Ovary (tissue), 9 donors: ENCODE results near the gene SPAG4. TPM values are rescaled to one million over a fixed set of nuclear protein-coding genes. Genes with fewer than 3 reads are reported as not detected.

Experiments used
- DNase-seq, 5 donors: peaks; one replicate each; pipeline ENCODE4 v3.0.0-alpha.2; 2019 to 2020
- H3K27ac ChIP-seq, 2 donors: fragments of 200-600 bp; one replicate each; pipeline versions ENCODE4 v1.5.1 to v1.8.0; 2019 to 2022
- H3K27me3 ChIP-seq: fragments of 200-600 bp; one replicate; pipeline ENCODE4 v1.8.0; 2022
- H3K36me3 ChIP-seq: fragments of 200-600 bp; sonication (generic); one replicate; pipeline ENCODE4 v1.5.1; 2019
- H3K4me1 ChIP-seq: one replicate; pipeline ENCODE4 v1.8.1; 2013; ENCODE audit warnings: mild to moderate bottlenecking, moderate library complexity; ENCODE audit not compliant: insufficient read depth
- H3K4me3 ChIP-seq: fragments of 200-600 bp; sonication (generic); one replicate; pipeline ENCODE4 v1.5.1; 2017
- H3K9me3 ChIP-seq, 2 donors: fragments of 200-600 bp in 1 of 2; sonication (generic) in 1 of 2; one replicate each; pipeline versions ENCODE4 v1.5.1 to v1.8.1; 2013 to 2019; ENCODE audit warnings: mild to moderate bottlenecking in 1 of 2, moderate library complexity in 1 of 2
- EP300 ChIP-seq: sonication (generic); formaldehyde crosslinking; IDR thresholded peaks from one replicate; pipeline ENCODE4 v1.6.1; 2017; ENCODE audit warnings: antibody characterized with exemption
- POLR2A ChIP-seq: fragments of 450-650 bp; IDR thresholded peaks from one replicate; pipeline ENCODE4 v1.6.1; 2017; ENCODE audit warnings: antibody characterized with exemption, mild to moderate bottlenecking, moderate library complexity
- WGBS, 3 donors: extraction: QIAGEN DNeasy Blood & Tissue Kit in 1 of 3; methylation state at CpG; one replicate each; pipeline versions ENCODE4 v1.1.5 to v1.1.7; 2013 to 2017; 5-methylcytosine and 5-hydroxymethylcytosine counted together
- intact Hi-C, 4 donors: fragments of 100-400 bp; cut with DNase I; formaldehyde crosslinking; loops; one replicate each; pipeline versions ENCODE4 v1.11.0 to v1.15.1; 2022 to 2023
- polyA plus RNA-seq, 2 donors: library from polyadenylated mRNA; stranded (reverse); fragments of 200-250 nt in 1 of 2; fragments of 350-450 nt in 1 of 2; fragmentation: Illumina TruSeq in 1 of 2; extraction: RNeasy Lipid Tissue Mini Kit (QIAGEN cat#74804) in 1 of 2; gene quantifications; one replicate each; pipeline ENCODE4 v1.2.3, GENCODE V29; 2013 to 2014
- total RNA-seq, 7 donors: library from RNA; depleted of rRNA in 2 of 7; stranded (reverse); fragments of >200 nt in 2 of 7; fragmentation: NEBNext Ultra II Directional in 3 of 7; extraction: Animal tissue kit (Norgen Biotek cat#: 25700) in 3 of 7; gene quantifications; one replicate each; pipeline versions ENCODE4 v1.1.0 to v1.2.4, GENCODE V29; 2016 to 2023
- TF ChIP-seq, protein P1 (sequence below), 3 donors: fragments of 450-650 bp in 2 of 3; fragments of 200-600 bp in 1 of 3; IDR thresholded peaks; one replicate each; pipeline versions ENCODE4 v1.5.1 to v1.8.0; 2016 to 2022; ENCODE audit warnings: antibody characterized with exemption in 3 of 3, mild to moderate bottlenecking in 1 of 3
- donor health status: DM: no; HTN: no; CAD: no; lungs with moderate emphysema.
- donor health status: DM: no; HTN: no; CAD: no.
- donor health status: Bipolar disorder and iron deficiency.
- donor health status: DM: yes; HTN: yes; CAD: no.
- donor health status: DM: no; HTN: no; CAD: no.
- donor health status: DM: yes; HTN: yes; CAD: no.

SPAG4 gene
- total and polyA plus RNA-seq, 9 donors = 1.00 to 12.8 (median 9.6) TPM

DNA sequence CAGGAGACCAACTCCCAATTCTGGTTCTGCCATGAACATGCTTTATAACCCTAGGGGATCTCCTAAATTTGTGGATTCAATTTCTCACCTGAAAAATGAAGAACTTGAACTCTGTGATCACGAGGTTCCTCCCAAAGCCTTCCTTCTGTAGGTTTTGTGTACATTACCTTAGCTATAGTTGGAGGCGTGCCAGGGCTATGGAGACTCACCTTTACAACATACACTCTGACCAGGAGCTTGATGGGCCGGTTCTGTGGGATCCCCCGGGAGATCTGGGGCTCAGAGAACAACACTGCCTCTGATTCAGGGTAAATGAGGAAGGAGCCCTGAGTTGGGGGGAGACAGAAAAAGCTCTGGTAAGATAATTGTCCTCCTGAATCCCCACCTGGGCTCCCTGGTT lies 39.7 kb upstream of the SPAG4 start:
- Histone ChIP-seq H3K27ac (no peak overlapping the region), H3K4me3 (no peak overlapping the region), H3K36me3 (no peaks in the 10 kb centered on the region), H3K27me3 (no peaks in the 10 kb centered on the region), H3K4me1 (no peaks in the 10 kb centered on the region), H3K9me3 (no peaks in the 10 kb centered on the region)
- TF ChIP-seq, protein P1, sequence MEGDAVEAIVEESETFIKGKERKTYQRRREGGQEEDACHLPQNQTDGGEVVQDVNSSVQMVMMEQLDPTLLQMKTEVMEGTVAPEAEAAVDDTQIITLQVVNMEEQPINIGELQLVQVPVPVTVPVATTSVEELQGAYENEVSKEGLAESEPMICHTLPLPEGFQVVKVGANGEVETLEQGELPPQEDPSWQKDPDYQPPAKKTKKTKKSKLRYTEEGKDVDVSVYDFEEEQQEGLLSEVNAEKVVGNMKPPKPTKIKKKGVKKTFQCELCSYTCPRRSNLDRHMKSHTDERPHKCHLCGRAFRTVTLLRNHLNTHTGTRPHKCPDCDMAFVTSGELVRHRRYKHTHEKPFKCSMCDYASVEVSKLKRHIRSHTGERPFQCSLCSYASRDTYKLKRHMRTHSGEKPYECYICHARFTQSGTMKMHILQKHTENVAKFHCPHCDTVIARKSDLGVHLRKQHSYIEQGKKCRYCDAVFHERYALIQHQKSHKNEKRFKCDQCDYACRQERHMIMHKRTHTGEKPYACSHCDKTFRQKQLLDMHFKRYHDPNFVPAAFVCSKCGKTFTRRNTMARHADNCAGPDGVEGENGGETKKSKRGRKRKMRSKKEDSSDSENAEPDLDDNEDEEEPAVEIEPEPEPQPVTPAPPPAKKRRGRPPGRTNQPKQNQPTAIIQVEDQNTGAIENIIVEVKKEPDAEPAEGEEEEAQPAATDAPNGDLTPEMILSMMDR (IDR thresholded peaks at IDR 0.05) = no peak
- TF ChIP-seq POLR2A (no peak), EP300 (no peak)
- intact Hi-C loops = no loop called here
- no peak for DNase-seq
- WGBS, 3 donors = 73 to 81% (median 77%) methylated on average over 4 of the region's 4 CpGs

DNA sequence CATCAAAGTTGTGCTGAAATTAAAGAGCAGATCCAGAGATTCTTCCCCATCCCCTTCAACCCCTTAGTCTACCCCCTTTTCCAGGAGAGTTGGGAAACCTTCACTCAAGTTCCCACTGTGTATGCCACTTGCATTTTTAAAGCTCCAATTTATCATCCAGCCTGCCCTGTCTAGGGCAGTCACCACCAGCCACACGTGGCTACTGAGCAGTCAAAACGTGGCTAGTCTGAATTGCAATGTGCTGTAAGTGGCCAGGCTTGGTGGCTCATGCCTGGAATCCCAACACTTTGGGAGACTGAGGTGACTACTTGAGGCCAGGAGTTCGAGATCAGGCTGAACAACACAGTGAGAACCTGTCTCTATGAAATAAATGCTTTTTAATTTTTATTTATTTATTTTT lies 38.8 kb upstream of the SPAG4 start:
- Histone ChIP-seq H3K4me1 (no peaks in the 10 kb centered on the region), H3K4me3 (no peak overlapping the region), H3K9me3 (no peaks in the 10 kb centered on the region), H3K27ac (no peak overlapping the region), H3K27me3 (no peaks in the 10 kb centered on the region), H3K36me3 (no peaks in the 10 kb centered on the region)
- WGBS, 3 donors = 65 to 70% (median 69%) methylated on average over 3 of the region's 3 CpGs
- TF ChIP-seq EP300 = no peak
- TF ChIP-seq, protein P1 (IDR thresholded peaks at IDR 0.05) = no peak
- TF ChIP-seq POLR2A = no peak
- DNase-seq = no peak
- intact Hi-C loops = no loop called here

DNA sequence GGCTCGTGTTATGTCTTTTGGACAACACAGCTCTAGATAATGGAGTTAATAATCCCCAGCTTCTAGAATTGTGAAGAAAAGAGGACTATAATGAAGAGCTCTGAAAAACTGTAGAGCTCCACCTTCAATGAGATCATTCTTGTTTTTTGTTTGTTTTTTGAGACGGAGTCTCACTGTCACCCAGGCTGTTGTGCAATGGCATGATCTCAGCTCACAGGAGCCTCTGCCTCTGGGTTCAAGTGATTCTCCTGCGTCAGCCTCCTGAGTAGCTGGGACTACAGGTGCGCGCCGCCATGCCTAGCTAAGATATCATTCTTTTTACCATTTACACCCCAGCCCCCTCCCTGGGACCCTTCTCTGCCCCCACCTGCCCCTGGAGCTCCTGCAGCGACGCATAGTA lies 37.2 kb upstream of the SPAG4 start:
- no peak overlapping the region for H3K27ac ChIP-seq
- 86 to 89% (median 88%) methylated on average over 8 of the region's 8 CpGs for WGBS, 3 donors
- H3K36me3 ChIP-seq = no peaks in the 10 kb centered on the region
- H3K4me1 ChIP-seq = no peaks in the 10 kb centered on the region
- no peaks in the 10 kb centered on the region for H3K9me3 ChIP-seq
- no peak for TF ChIP-seq POLR2A
- no peak for TF ChIP-seq EP300
- TF ChIP-seq, protein P1 (IDR thresholded peaks at IDR 0.05) = no peak
- no peaks in the 10 kb centered on the region for H3K27me3 ChIP-seq
- intact Hi-C loops = no loop called here
- H3K4me3 ChIP-seq = no peak overlapping the region
- DNase-seq = no peak

DNA sequence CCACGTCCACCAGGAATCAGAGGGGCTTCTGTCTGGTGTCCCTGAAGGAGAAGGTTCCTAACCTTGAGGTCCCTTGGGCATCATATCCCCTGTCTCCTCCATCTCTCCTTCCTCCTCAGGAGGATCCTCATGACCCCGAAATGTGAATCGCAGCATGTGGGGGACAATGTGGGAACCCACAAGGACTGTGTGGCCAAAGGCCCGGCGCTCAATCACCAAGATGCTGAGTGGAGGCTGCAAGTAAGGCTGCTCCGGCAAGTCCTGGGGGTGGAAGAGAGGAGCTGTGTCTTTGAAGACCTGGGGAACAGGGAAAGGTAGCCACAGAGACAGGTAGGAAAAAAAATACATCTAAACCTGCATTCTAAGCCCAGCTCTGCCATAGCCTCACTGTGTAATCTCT lies 36.4 kb upstream of the SPAG4 start:
- DNase-seq = no peak
- intact Hi-C loops = no loop called here
- Histone ChIP-seq H3K27ac (no peak overlapping the region), H3K27me3 (no peaks in the 10 kb centered on the region), H3K9me3 (no peaks in the 10 kb centered on the region), H3K36me3 (no peaks in the 10 kb centered on the region), H3K4me1 (no peaks in the 10 kb centered on the region), H3K4me3 (no peak overlapping the region)
- TF ChIP-seq, protein P1 (IDR thresholded peaks at IDR 0.05) = no peak
- TF ChIP-seq POLR2A = no peak
- no peak for TF ChIP-seq EP300
- WGBS, 3 donors = 93 to 96% (median 95%) methylated on average over 6 of the region's 6 CpGs

DNA sequence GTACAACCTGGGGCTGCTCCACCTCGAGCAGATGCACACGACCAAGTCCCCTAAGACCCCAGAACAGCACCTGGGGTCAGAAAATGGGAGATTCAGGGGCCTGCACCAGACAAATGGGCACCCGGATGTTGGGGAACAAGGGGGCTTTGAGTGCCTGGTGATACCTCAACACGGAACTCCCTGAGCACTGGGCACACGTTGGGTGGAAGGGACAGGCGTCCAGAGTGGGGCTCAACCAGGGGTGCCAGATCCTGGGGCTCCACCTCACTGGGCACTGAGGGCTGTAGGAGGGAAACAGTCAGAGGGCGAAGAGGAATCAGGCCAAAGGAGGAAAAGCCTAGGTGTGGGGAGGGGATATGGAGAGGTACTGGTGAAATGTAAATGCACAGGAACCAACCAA lies 33.5 kb upstream of the SPAG4 start:
- Histone ChIP-seq H3K27me3 (no peaks in the 10 kb centered on the region), H3K4me1 (no peaks in the 10 kb centered on the region), H3K27ac (no peak overlapping the region), H3K9me3 (no peaks in the 10 kb centered on the region), H3K4me3 (no peak overlapping the region), H3K36me3 (no peaks in the 10 kb centered on the region)
- no peak for DNase-seq
- WGBS, 3 donors = 86 to 93% (median 89%) methylated on average over 7 of the region's 7 CpGs
- intact Hi-C loops = no loop called here
- TF ChIP-seq EP300 (no peak), POLR2A (no peak)
- TF ChIP-seq, protein P1 (IDR thresholded peaks at IDR 0.05) = no peak
